Coronary artery (tissue), 2 donors: Measurements from ENCODE around the gene ATP8A1.

Source experiments
- DNase-seq: peaks from one replicate; pipeline ENCODE4 v3.0.0-alpha.2; 2017; ENCODE audit warnings: low spot score
- H3K27ac ChIP-seq, 2 donors: fragments of 200-600 bp; sonication (generic); one replicate each; pipeline ENCODE4 v1.5.1; 2016 to 2019
- H3K4me3 ChIP-seq: fragments of 200-600 bp; sonication (generic); 2 replicates; pipeline ENCODE4 v1.5.1; 2016; ENCODE audit warnings: mild to moderate bottlenecking, moderate library complexity
- TF ChIP-seq, protein P1 (sequence below): fragments of 200-600 bp; sonication (generic); IDR thresholded peaks from one replicate; pipeline ENCODE4 v1.5.1; 2019; ENCODE audit warnings: antibody characterized with exemption

The ATP8A1 gene

DNA sequence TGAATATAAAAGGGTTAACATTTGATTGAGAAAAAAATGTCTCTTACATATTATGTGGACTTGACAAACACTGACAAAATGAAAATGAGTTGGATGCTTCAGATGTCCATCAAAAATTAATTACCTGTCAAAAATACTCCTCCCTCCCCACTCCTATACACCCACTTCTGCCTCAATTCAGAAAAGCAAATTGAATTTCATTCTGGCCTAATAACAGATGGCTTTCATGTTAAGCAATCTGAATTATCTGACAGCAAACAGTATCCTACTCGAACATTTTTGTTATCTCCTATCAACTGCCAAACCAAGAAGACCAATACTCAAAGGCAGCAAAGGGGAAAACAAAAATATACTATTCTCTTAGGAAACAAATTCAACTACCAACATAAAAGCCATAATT, 44.0 kb downstream of the ATP8A1 start:
- DNase-seq = no peak
- TF ChIP-seq, protein P1, sequence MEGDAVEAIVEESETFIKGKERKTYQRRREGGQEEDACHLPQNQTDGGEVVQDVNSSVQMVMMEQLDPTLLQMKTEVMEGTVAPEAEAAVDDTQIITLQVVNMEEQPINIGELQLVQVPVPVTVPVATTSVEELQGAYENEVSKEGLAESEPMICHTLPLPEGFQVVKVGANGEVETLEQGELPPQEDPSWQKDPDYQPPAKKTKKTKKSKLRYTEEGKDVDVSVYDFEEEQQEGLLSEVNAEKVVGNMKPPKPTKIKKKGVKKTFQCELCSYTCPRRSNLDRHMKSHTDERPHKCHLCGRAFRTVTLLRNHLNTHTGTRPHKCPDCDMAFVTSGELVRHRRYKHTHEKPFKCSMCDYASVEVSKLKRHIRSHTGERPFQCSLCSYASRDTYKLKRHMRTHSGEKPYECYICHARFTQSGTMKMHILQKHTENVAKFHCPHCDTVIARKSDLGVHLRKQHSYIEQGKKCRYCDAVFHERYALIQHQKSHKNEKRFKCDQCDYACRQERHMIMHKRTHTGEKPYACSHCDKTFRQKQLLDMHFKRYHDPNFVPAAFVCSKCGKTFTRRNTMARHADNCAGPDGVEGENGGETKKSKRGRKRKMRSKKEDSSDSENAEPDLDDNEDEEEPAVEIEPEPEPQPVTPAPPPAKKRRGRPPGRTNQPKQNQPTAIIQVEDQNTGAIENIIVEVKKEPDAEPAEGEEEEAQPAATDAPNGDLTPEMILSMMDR = no peak
- H3K4me3 ChIP-seq = no peak overlapping the region
- H3K27ac ChIP-seq = no peak overlapping the region

DNA sequence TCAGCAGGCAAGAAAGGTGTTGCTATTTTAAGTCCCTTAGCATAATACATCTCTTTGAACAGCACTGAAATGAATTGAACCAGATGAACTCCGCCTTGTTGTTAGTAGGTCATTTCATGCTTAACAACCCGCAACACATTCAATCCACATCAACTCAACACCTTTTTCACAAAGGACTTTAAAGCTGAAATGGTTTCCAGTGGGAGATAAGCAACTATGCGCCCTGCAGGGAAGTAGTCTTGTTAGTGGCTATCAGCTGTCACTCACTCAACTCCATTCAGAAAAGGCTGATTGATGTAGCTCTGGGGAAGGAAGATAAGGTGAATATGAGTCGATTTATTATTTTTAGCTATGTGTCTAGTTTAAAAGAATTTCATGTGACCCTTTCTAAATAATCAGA, 46.0 kb downstream of the ATP8A1 start:
- TF ChIP-seq, protein P1 = no peak
- Histone ChIP-seq H3K4me3 (no peak overlapping the region), H3K27ac (no peak overlapping the region)
- no peak for DNase-seq

DNA sequence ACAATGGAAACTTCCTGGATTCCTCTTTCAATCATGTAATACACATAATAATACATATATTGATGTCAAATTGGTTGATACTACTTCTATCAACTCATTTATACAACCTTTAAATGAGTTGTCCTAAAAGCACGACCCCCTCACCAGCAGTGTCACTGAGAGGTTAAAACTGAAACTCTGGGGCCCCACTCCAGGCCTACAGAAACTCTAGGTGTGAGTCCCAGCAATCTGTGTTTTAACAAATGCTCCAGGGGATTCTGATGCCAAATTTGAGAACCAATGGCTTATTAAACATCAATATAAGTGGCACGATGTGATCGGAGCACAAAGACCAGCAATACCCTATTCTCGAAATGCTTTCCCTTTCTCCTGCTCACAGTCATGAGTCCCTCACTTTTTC, 47.9 kb downstream of the ATP8A1 start:
- TF ChIP-seq, protein P1 = no peak
- Histone ChIP-seq H3K4me3 (no peak overlapping the region), H3K27ac (no peak overlapping the region)
- no peak for DNase-seq

DNA sequence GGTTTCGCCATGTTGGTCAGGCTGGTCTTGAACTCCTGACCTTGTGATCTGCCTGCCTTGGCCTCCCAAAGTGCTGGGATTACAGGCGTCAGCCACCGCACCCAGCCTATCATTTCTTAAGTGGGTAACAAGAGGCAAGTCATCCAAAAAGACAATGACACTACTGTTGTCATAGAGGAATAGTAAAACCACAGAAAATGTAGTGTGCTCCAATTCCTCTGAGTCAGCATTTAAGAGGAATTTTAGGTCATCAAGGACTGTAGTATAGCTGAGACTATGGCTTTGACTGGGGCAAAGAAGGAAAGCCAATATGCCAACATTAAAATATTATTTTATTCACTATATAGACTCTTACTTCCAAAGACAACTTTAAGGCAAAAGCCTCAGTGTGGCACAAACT, 48.4 kb downstream of the ATP8A1 start:
- DNase-seq = no peak
- no peak overlapping the region for H3K27ac ChIP-seq
- no peak overlapping the region for H3K4me3 ChIP-seq
- TF ChIP-seq, protein P1 = no peak

DNA sequence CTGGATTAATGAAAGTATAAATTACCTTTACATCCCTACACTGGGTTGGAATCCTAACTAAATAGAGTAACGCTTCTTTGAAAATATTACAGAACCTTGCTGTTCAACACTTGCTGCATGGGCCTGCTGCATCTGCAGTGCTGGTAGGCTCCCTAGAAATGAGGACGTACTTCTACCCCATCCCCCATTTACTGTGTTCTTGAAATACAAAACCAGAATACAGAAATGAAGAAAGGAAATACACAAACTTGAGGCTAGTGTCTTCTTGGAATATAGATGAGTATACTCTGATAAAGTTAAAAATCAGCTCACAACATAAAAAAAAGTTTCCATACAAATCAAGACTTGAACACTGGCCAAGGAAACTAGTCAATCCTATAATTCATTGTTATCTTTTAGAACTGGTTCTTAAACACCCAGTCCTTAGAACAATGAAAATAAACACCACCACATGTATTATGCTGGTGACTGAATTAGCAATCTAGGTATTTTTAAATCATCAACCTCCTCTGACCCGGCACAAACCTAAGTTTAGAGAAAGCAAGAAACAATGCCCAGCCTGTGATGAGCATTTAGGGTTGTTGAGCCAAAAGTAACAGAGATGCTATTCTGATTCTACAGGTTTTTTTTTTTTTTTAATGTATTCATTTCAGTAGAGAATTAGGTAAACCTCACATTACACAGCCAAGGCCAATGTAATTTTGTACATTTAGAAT, 49.7 kb downstream of the ATP8A1 start:
- Histone ChIP-seq H3K4me3 (no peak overlapping the region), H3K27ac (no peak overlapping the region)
- no peak for DNase-seq
- TF ChIP-seq, protein P1 = no peak

DNA sequence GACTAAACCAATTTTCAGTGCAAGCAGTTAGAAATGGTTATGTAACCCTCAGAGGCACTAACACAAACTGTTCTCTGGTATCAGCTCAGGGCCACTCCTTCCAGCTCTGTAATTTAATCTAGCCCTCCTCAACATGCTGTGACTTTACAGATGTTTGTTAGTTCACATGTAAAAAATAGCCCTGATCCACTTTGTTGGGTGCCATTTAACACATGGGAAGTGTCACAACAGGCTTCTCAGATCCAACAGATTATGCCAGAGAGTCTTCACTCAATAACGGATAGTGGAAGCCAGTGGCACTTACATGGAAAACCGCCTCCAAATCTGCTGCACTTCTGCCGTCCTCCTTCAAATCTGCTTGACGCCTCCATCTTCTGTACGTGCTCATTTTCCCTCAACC, 51.6 kb downstream of the ATP8A1 start:
- TF ChIP-seq, protein P1 = no peak
- H3K4me3 ChIP-seq = no peak overlapping the region
- no peak for DNase-seq
- H3K27ac ChIP-seq = no peak overlapping the region

DNA sequence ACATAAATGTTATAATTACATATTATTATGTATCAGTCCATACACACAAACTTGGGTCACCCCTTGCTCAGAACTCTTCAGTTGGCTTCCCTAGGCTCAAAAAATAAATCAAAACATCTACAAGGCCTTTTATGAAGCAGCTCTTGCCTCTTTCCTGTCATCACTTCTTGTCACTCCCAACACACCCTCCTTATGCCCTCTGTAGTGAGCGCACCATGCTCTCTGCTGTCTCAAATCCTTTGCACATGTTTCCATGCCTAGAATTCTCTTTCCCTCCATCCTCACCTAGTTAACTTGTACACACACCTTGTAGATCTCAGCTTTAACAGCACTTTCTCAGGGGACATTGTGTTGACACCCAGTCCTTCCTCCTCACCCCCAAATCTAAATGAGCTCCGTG, 53.0 kb downstream of the ATP8A1 start:
- no peak overlapping the region for H3K4me3 ChIP-seq
- no peak for DNase-seq
- TF ChIP-seq, protein P1 = no peak
- H3K27ac ChIP-seq = no peak overlapping the region
